NCI-H1092 (cell line): Measurements from ENCODE around the gene TFG.

Source experiments
- DNase-seq: peaks from one replicate; lab custom pipeline; 2025; lab: John Stamatoyannopoulos, UW

The TFG gene

GRCh38 chr3:100706365-100706764 lies 2.9 kb upstream of the TFG start:
- no peak for DNase-seq

- DNase-seq: no peak
These were observed 678 bp upstream of the TFG start for GRCh38 chr3:100708644-100708988.

- peak; percentile 11 for DNase-seq
These were observed 557 bp downstream of the TFG start for GRCh38 chr3:100709842-100710260.

GRCh38 chr3:100710261-100710968 lies 1.1 kb downstream of the TFG start:
- no peak for DNase-seq

GRCh38 chr3:100715176-100715575 lies 5.9 kb downstream of the TFG start:
- no peak for DNase-seq

- DNase-seq: no peak
These were observed 7.8 kb downstream of the TFG start for GRCh38 chr3:100717063-100717462.

- no peak for DNase-seq
These were observed 8.6 kb downstream of the TFG start for GRCh38 chr3:100717637-100718487.

- DNase-seq: no peak
These were observed 9.8 kb downstream of the TFG start for GRCh38 chr3:100719136-100719535.

- DNase-seq: no peak
These were observed 11.1 kb downstream of the TFG start for GRCh38 chr3:100720426-100720825.

GRCh38 chr3:100725935-100726513 lies 16.7 kb downstream of the TFG start:
- no peak for DNase-seq

- no peak for DNase-seq
These were observed 17.4 kb downstream of the TFG start for GRCh38 chr3:100726706-100727105.

GRCh38 chr3:100730524-100730923 lies 21.2 kb downstream of the TFG start:
- no peak for DNase-seq

- no peak for DNase-seq
These were observed 23.1 kb downstream of the TFG start for GRCh38 chr3:100732435-100732834.

GRCh38 chr3:100737334-100737733 lies 28.0 kb downstream of the TFG start:
- DNase-seq: no peak

GRCh38 chr3:100740207-100740606 lies 30.9 kb downstream of the TFG start:
- DNase-seq: no peak

- no peak for DNase-seq
These were observed 34.2 kb downstream of the TFG start for GRCh38 chr3:100743535-100743934.

GRCh38 chr3:100744671-100745070 lies 35.4 kb downstream of the TFG start:
- no peak for DNase-seq

- no peak for DNase-seq
These were observed 36.3 kb downstream of the TFG start for GRCh38 chr3:100745617-100746016.

- DNase-seq: no peak
These were observed 36.8 kb downstream of the TFG start for GRCh38 chr3:100746092-100746491.

GRCh38 chr3:100748220-100748619 lies 38.9 kb downstream of the TFG start:
- no peak for DNase-seq

GRCh38 chr3:100748967-100749366 lies 39.7 kb downstream of the TFG start:
- DNase-seq: no peak

- DNase-seq: no peak
These were observed 44.6 kb downstream of the TFG start for GRCh38 chr3:100753846-100754245.
